ENCODE measurements around the gene IGFBP5.

- TF ChIP-seq POLR2A (IDR thresholded peaks at IDR 0.05) (no peak), CTCF (IDR thresholded peaks at IDR 0.05) (no peak)
Measured at GRCh38 chr2:216717907-216718615, 22.7 kb upstream of the IGFBP5 start.
